ENCODE measurements around the gene MED27. TPM values are rescaled to one million over a fixed set of nuclear protein-coding genes. Genes with fewer than 3 reads are reported as not detected.
"Not testable (repeated sequence)": the region's sequence is repeated elsewhere in the genome, so short reads cannot be mapped to it uniquely, and the experiment has no call there.

MED27 gene
- total RNA-seq, 1 experiment from 2014 or later: 37.7 TPM

GRCh38 chr9:132018957-132019405, 60.7 kb downstream of the MED27 start:
- no peak for DNase-seq (ENCODE audit: low read depth)

- DNase-seq (ENCODE audit: low read depth): no peak
Observed at GRCh38 chr9:132016456-132016855, 63.2 kb downstream of the MED27 start.

GRCh38 chr9:132015866-132016265, 63.8 kb downstream of the MED27 start:
- DNase-seq (ENCODE audit: low read depth): no peak

- DNase-seq (ENCODE audit: low read depth): no peak
Observed at GRCh38 chr9:132014218-132014805, 65.4 kb downstream of the MED27 start.

- no peak for DNase-seq (ENCODE audit: low read depth)
Observed at GRCh38 chr9:132012704-132013357, 66.8 kb downstream of the MED27 start.

GRCh38 chr9:132011896-132012295, 67.8 kb downstream of the MED27 start:
- no peak for DNase-seq (ENCODE audit: low read depth)

GRCh38 chr9:132011309-132011708, 68.4 kb downstream of the MED27 start:
- DNase-seq (ENCODE audit: low read depth): no peak

GRCh38 chr9:132010201-132010600, 69.5 kb downstream of the MED27 start:
- not testable (repeated sequence) for DNase-seq (ENCODE audit: low read depth)

GRCh38 chr9:132008855-132009812, 70.5 kb downstream of the MED27 start:
- no peak for DNase-seq (ENCODE audit: low read depth)

GRCh38 chr9:132008184-132008803, 71.4 kb downstream of the MED27 start:
- peak; percentile 72 for DNase-seq (ENCODE audit: low read depth)

- no peak for DNase-seq (ENCODE audit: low read depth)
Observed at GRCh38 chr9:132007371-132008025, 72.2 kb downstream of the MED27 start.

GRCh38 chr9:132006677-132007370, 72.8 kb downstream of the MED27 start:
- DNase-seq (ENCODE audit: low read depth): peak; percentile 39

GRCh38 chr9:132005899-132006298, 73.8 kb downstream of the MED27 start:
- no peak for DNase-seq (ENCODE audit: low read depth)

- DNase-seq (ENCODE audit: low read depth): no peak
Observed at GRCh38 chr9:132004323-132004722, 75.3 kb downstream of the MED27 start.

- no peak for DNase-seq (ENCODE audit: low read depth)
Observed at GRCh38 chr9:132003896-132004295, 75.8 kb downstream of the MED27 start.

GRCh38 chr9:132003319-132003704, 76.4 kb downstream of the MED27 start:
- no peak for DNase-seq (ENCODE audit: low read depth)

- DNase-seq (ENCODE audit: low read depth): no peak
Observed at GRCh38 chr9:132002643-132003318, 76.9 kb downstream of the MED27 start.

GRCh38 chr9:132001567-132001966, 78.1 kb downstream of the MED27 start:
- no peak for DNase-seq (ENCODE audit: low read depth)

GRCh38 chr9:132000659-132001058, 79.0 kb downstream of the MED27 start:
- no peak for DNase-seq (ENCODE audit: low read depth)
